ENCODE measurements around the gene ECI1. TPM values are rescaled to one million over a fixed set of nuclear protein-coding genes. Genes with fewer than 3 reads are reported as not detected.
A peak's percentile ranks its signal among the peaks of the same experiment; 100 is the strongest.

ECI1 gene
- total and polyA plus RNA-seq, 5 donors from 2014 or later: 23.4 to 62.8 (median 53.5) TPM

DNA sequence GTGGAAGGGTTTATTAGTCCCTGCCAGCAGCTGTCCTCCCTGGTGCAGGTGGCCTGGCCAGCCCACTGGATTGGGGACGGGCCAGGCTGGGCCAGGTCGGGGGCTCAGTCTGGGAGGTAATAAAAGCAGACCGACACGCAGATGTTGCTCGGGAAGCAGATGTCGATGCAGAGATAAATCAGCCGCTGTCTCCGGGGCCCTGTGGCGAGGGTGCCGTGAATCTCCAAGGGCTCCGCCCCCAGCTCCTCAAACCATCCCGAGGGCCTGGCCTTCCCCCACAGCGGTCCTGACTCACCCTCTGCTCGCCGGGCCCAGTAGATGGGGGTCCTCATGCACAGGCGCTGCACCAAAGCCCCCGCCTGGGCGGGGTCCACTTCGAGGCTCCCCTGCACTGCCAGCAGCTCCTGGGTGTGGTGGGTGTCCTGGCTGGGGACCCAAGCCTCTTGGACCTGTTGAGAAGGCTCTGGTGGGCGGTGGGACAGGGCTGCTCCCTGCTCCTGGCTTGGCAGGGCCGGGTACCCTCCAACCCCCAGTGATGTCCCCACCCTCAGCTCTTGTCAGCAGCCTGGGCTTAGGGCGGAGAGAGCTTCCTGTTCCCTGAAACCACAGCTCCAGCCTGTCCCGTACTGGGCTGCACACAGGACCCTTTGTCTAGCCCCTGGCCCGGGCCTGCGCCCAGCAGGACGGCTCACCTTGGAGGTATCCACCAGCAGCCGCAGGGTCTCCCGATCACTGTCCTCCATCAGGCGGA, 42.0 kb downstream of the ECI1 start:
- Mint-ChIP-seq H3K4me3 (peak overlapping the region in 1 of 4 donors; percentile 43), H3K9me3 (peaks cover 0 to 1% (median 0%) of the 10 kb centered on the region in 7 donors)
- no peak for ATAC-seq (ENCODE audit: low read depth in 2 of 2)

DNA sequence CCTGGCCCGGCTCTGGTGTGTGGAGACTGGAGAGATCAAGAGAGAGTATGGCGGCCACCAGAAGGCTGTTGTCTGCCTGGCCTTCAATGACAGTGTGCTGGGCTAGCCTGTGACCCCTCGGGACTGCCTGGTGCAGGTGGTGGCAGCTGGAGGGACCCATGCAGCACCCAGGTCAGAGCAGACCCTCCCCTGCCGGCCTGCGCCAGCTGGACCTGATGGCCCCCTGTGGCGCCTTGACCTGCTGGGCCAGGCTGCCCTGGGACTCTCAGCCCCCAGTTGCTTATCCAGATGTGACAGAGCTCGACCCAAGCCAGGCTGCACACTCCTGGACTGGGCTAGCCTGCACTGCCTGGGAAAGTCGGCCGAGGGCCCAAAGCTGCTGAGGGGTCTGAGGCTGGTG, 42.6 kb downstream of the ECI1 start:
- peaks cover 9% of the 10 kb centered on the region for H3K36me3 ChIP-seq (ENCODE audit: control insufficient read depth, insufficient read depth, low read length)
- no peaks in the 10 kb centered on the region for H3K9me3 ChIP-seq (ENCODE audit: control insufficient read depth in 2 of 2, low read length in 2 of 2)
- H3K27ac ChIP-seq (ENCODE audit: insufficient read depth, low read length, poor library complexity, severe bottlenecking): no peak overlapping the region
- DNase-seq (no peak), ATAC-seq (ENCODE audit: low read depth in 2 of 2) (no peak)
- H3K27ac Mint-ChIP-seq: no peak overlapping the region
- peaks cover 31% of the 10 kb centered on the region for H3K4me1 ChIP-seq (ENCODE audit: control insufficient read depth, insufficient read depth, low read length, poor library complexity, severe bottlenecking)
- peaks cover 0 to 1% (median 0%) of the 10 kb centered on the region in 7 donors for H3K9me3 Mint-ChIP-seq
- no peaks in the 10 kb centered on the region for H3K27me3 ChIP-seq (ENCODE audit: control insufficient read depth, insufficient read depth, low read length)
- no peaks in the 10 kb centered on the region for H3K36me3 Mint-ChIP-seq
- H3K4me1 Mint-ChIP-seq: peaks cover 0 to 37% (median 12%) of the 10 kb centered on the region in 4 donors
- no peak overlapping the region for H3K4me3 ChIP-seq (ENCODE audit: low read depth, low read length)
- H3K27me3 Mint-ChIP-seq: no peaks in the 10 kb centered on the region
- H3K4me3 Mint-ChIP-seq: no peak overlapping the region

More for the DNA sequence above, 42.0 kb downstream of the ECI1 start:
- no peak overlapping the region for H3K27ac ChIP-seq (ENCODE audit: insufficient read depth, low read length, poor library complexity, severe bottlenecking)
- H3K36me3 ChIP-seq (ENCODE audit: control insufficient read depth, insufficient read depth, low read length): peaks cover 9% of the 10 kb centered on the region
- no peaks in the 10 kb centered on the region for H3K36me3 Mint-ChIP-seq
- no peaks in the 10 kb centered on the region for H3K27me3 Mint-ChIP-seq
- H3K4me1 ChIP-seq (ENCODE audit: control insufficient read depth, insufficient read depth, low read length, poor library complexity, severe bottlenecking): peaks cover 36% of the 10 kb centered on the region
- H3K4me3 ChIP-seq (ENCODE audit: low read depth, low read length): no peak overlapping the region
- no peaks in the 10 kb centered on the region for H3K9me3 ChIP-seq (ENCODE audit: control insufficient read depth in 2 of 2, low read length in 2 of 2)
- H3K27me3 ChIP-seq (ENCODE audit: control insufficient read depth, insufficient read depth, low read length): no peaks in the 10 kb centered on the region
- no peak for DNase-seq
- H3K4me1 Mint-ChIP-seq: peaks cover 0 to 36% (median 11%) of the 10 kb centered on the region in 4 donors
- no peak overlapping the region for H3K27ac Mint-ChIP-seq

DNA sequence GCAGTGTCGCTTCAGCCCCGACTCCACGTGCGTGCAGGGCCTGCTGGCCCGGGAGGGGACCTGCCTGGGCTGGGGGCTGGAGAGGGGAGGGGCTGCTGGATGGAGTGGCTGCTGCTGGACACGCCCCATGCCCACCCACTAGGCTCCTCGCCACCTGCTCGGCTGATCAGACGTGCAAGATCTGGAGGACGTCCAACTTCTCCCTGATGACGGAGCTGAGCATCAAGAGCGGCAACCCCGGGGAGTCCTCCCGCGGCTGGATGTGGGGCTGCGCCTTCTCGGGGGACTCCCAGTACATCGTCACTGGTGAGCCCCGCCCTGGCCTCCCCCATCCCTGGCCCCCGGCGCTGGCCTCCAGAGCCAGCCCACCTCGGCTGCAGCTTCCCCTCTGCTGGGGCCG, 43.1 kb downstream of the ECI1 start:
- H3K4me3 Mint-ChIP-seq: peak overlapping the region in 1 of 4 donors; percentile 84
- H3K4me1 ChIP-seq (ENCODE audit: control insufficient read depth, insufficient read depth, low read length, poor library complexity, severe bottlenecking): peaks cover 26% of the 10 kb centered on the region
- no peaks in the 10 kb centered on the region for H3K36me3 Mint-ChIP-seq
- no peak for DNase-seq
- no peak for ATAC-seq (ENCODE audit: low read depth in 2 of 2)
- no peak overlapping the region for H3K27ac ChIP-seq (ENCODE audit: insufficient read depth, low read length, poor library complexity, severe bottlenecking)
- H3K4me3 ChIP-seq (ENCODE audit: low read depth, low read length): no peak overlapping the region
- H3K27ac Mint-ChIP-seq: no peak overlapping the region
- peaks cover 0 to 1% (median 0%) of the 10 kb centered on the region in 7 donors for H3K9me3 Mint-ChIP-seq
- H3K36me3 ChIP-seq (ENCODE audit: control insufficient read depth, insufficient read depth, low read length): peaks cover 9% of the 10 kb centered on the region
- H3K27me3 ChIP-seq (ENCODE audit: control insufficient read depth, insufficient read depth, low read length): no peaks in the 10 kb centered on the region
- H3K27me3 Mint-ChIP-seq: peaks cover 3% of the 10 kb centered on the region
- H3K9me3 ChIP-seq (ENCODE audit: control insufficient read depth in 2 of 2, low read length in 2 of 2): no peaks in the 10 kb centered on the region
- H3K4me1 Mint-ChIP-seq: peaks cover 0 to 33% (median 7%) of the 10 kb centered on the region in 4 donors

DNA sequence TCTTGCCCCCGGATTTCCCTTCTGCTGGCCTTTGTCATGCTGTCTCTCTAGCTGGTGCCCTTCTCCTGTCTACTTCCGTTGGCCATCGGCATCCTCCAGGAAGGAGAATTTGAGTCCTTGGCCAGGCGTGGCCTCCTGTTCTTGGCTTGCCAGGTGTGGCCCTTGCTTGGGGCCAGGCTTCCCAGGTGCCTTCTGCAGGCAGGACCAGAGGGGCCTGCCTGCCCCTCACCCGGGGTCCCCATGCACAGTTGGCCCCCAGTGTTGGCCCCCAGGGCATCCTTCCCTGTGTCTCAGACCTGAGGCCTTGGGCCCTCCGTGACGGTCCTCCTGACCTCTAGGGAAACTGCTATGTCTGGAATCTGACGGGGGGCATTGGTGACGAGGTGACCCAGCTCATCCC, 43.5 kb downstream of the ECI1 start:
- Histone ChIP-seq H3K27ac (ENCODE audit: insufficient read depth, low read length, poor library complexity, severe bottlenecking) (no peak overlapping the region), H3K4me3 (ENCODE audit: low read depth, low read length) (no peak overlapping the region), H3K36me3 (ENCODE audit: control insufficient read depth, insufficient read depth, low read length) (peaks cover 9% of the 10 kb centered on the region), H3K4me1 (ENCODE audit: control insufficient read depth, insufficient read depth, low read length, poor library complexity, severe bottlenecking) (peaks cover 22% of the 10 kb centered on the region), H3K9me3 (ENCODE audit: control insufficient read depth in 2 of 2, low read length in 2 of 2) (no peaks in the 10 kb centered on the region), H3K27me3 (ENCODE audit: control insufficient read depth, insufficient read depth, low read length) (no peaks in the 10 kb centered on the region)
- no peak for DNase-seq
- ATAC-seq (ENCODE audit: low read depth in 2 of 2): no peak
- H3K4me1 Mint-ChIP-seq: peaks cover 0 to 28% (median 5%) of the 10 kb centered on the region in 4 donors
- peaks cover 0 to 1% (median 0%) of the 10 kb centered on the region in 7 donors for H3K9me3 Mint-ChIP-seq
- no peaks in the 10 kb centered on the region for H3K36me3 Mint-ChIP-seq
- H3K4me3 Mint-ChIP-seq: peak overlapping the region in 3 of 4 donors; percentile 65 to 84 (median 72)
- H3K27ac Mint-ChIP-seq: peak overlapping the region in 1 of 3 donors; percentile 62
- peaks cover 4% of the 10 kb centered on the region for H3K27me3 Mint-ChIP-seq

DNA sequence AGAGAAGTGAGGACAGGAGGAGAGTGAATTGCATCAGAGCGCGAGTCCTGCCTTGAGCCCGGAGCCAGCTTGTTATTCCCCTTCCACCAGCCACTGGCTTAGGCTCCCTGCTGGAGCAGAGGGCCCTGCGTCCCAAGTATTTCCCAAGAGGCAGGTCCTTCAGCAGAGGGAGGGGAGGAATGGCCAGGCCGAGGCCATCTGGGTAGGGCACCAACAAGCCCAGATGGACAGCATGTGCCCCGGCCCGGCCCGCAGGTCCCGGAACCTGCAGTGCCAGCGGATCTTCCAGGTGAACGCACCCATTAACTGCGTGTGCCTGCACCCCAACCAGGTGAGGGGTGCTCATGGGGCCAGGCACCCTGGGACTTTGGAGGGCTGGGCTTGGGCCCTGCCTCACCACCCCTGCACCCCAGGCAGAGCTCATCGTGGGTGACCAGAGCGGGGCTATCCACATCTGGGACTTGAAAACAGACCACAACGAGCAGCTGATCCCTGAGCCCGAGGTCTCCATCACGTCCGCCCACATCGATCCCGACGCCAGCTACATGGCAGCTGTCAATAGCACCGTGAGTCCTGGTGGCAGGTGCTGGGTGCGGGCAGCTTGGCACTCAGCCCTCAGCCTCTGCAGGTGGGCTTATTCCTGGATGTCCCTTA, 44.5 kb downstream of the ECI1 start:
- H3K27ac ChIP-seq (ENCODE audit: insufficient read depth, low read length, poor library complexity, severe bottlenecking): no peak overlapping the region
- no peaks in the 10 kb centered on the region for H3K9me3 ChIP-seq (ENCODE audit: control insufficient read depth in 2 of 2, low read length in 2 of 2)
- DNase-seq: no peak
- peaks cover 18% of the 10 kb centered on the region for H3K4me1 ChIP-seq (ENCODE audit: control insufficient read depth, insufficient read depth, low read length, poor library complexity, severe bottlenecking)
- Mint-ChIP-seq H3K4me3 (peak overlapping the region; percentile 43 to 84 (median 80)), H3K27ac (peak overlapping the region in 1 of 3 donors; percentile 62), H3K27me3 (peaks cover 8% of the 10 kb centered on the region), H3K36me3 (no peaks in the 10 kb centered on the region), H3K9me3 (peaks cover 0 to 1% (median 0%) of the 10 kb centered on the region in 7 donors), H3K4me1 (peaks cover 0 to 20% (median 3%) of the 10 kb centered on the region in 4 donors)
- H3K36me3 ChIP-seq (ENCODE audit: control insufficient read depth, insufficient read depth, low read length): peaks cover 9% of the 10 kb centered on the region
- ATAC-seq (ENCODE audit: low read depth in 2 of 2): no peak
- H3K4me3 ChIP-seq (ENCODE audit: low read depth, low read length): no peak overlapping the region
- no peaks in the 10 kb centered on the region for H3K27me3 ChIP-seq (ENCODE audit: control insufficient read depth, insufficient read depth, low read length)

DNA sequence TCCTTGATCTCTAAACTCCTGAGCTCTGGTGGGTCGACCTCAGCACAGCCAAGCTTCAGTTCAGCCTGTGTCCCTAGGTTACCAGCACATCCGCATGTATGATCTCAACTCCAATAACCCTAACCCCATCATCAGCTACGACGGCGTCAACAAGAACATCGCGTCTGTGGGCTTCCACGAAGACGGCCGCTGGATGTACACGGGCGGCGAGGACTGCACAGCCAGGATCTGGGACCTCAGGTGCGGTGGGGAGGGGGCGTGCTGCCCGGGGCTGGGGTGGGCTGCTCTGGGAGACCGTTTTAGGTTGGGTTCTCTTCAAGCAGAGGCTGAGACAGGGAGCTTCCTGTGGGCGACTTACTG, 45.0 kb downstream of the ECI1 start:
- peaks cover 18% of the 10 kb centered on the region for H3K4me1 ChIP-seq (ENCODE audit: control insufficient read depth, insufficient read depth, low read length, poor library complexity, severe bottlenecking)
- Mint-ChIP-seq H3K27me3 (peaks cover 8% of the 10 kb centered on the region), H3K4me3 (peak overlapping the region in 3 of 4 donors; percentile 78 to 80 (median 79)), H3K9me3 (peaks cover 0 to 1% (median 0%) of the 10 kb centered on the region in 7 donors), H3K36me3 (no peaks in the 10 kb centered on the region), H3K27ac (peak overlapping the region in 2 of 3 donors; percentile 20 to 52), H3K4me1 (peaks cover 0 to 20% (median 3%) of the 10 kb centered on the region in 4 donors)
- H3K27ac ChIP-seq (ENCODE audit: insufficient read depth, low read length, poor library complexity, severe bottlenecking): peak overlapping the region; percentile 92
- no peak overlapping the region for H3K4me3 ChIP-seq (ENCODE audit: low read depth, low read length)
- peaks cover 9% of the 10 kb centered on the region for H3K36me3 ChIP-seq (ENCODE audit: control insufficient read depth, insufficient read depth, low read length)
- H3K9me3 ChIP-seq (ENCODE audit: control insufficient read depth in 2 of 2, low read length in 2 of 2): no peaks in the 10 kb centered on the region
- ATAC-seq (ENCODE audit: low read depth in 2 of 2) (no peak), DNase-seq (no peak)
- no peaks in the 10 kb centered on the region for H3K27me3 ChIP-seq (ENCODE audit: control insufficient read depth, insufficient read depth, low read length)

DNA sequence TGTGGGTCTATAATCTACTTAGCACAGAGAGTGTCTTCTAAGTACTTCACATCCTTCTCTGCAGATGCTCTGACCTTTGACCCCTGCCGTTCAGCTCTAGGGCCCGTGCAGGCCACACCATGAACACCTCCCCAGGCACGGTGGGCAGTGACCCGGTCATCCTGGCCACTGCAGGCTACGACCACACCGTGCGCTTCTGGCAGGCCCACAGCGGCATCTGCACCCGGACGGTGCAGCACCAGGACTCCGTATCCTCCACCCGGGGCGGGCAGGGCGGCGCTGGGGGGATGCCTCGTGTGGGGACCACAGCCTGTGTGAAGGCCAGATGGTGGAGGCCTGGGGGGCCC, 45.4 kb downstream of the ECI1 start:
- Histone ChIP-seq H3K27me3 (ENCODE audit: control insufficient read depth, insufficient read depth, low read length) (no peaks in the 10 kb centered on the region), H3K36me3 (ENCODE audit: control insufficient read depth, insufficient read depth, low read length) (peaks cover 9% of the 10 kb centered on the region), H3K4me3 (ENCODE audit: low read depth, low read length) (peak overlapping the region; percentile 68), H3K9me3 (ENCODE audit: control insufficient read depth in 2 of 2, low read length in 2 of 2) (no peaks in the 10 kb centered on the region), H3K27ac (ENCODE audit: insufficient read depth, low read length, poor library complexity, severe bottlenecking) (peak overlapping the region; percentile 92), H3K4me1 (ENCODE audit: control insufficient read depth, insufficient read depth, low read length, poor library complexity, severe bottlenecking) (peaks cover 18% of the 10 kb centered on the region)
- peak overlapping the region; percentile 75 to 80 (median 78) for H3K4me3 Mint-ChIP-seq
- peak overlapping the region; percentile 41 to 82 (median 52) for H3K27ac Mint-ChIP-seq
- peaks cover 0 to 20% (median 3%) of the 10 kb centered on the region in 4 donors for H3K4me1 Mint-ChIP-seq
- peaks cover 8% of the 10 kb centered on the region for H3K27me3 Mint-ChIP-seq
- H3K9me3 Mint-ChIP-seq: peaks cover 0 to 1% (median 0%) of the 10 kb centered on the region in 7 donors
- no peak for DNase-seq
- ATAC-seq (ENCODE audit: low read depth in 2 of 2): no peak
- no peaks in the 10 kb centered on the region for H3K36me3 Mint-ChIP-seq

Data from CD4-positive, CD25-positive, alpha-beta regulatory T cell (primary cell).